HG03103 (cell line): Measurements from ENCODE around the gene GAR1.
"Not testable (repeated sequence)": the region's sequence is repeated elsewhere in the genome, so short reads cannot be mapped to it uniquely, and the experiment has no call there.

Source experiments
- ATAC-seq: cut with Tn5 transposase; IDR thresholded peaks from one replicate; pipeline ENCODE4 v1.9.1; 2021; ENCODE audit warnings: low read depth; ENCODE audit not compliant: unreplicated experiment

The GAR1 gene

GRCh38 chr4:109815151-109816081 lies at the start of gene GAR1:
TSS of gene GAR1 (plus strand) at chr4:109815762. CDS start at chr4:109816165, 403 bp downstream.
- peak; percentile 99 for ATAC-seq

GRCh38 chr4:109782092-109782491 lies 33.5 kb upstream of the GAR1 start:
- not testable (repeated sequence) for ATAC-seq

- ATAC-seq = no peak
Observed at GRCh38 chr4:109786846-109787245, 28.7 kb upstream of the GAR1 start.

GRCh38 chr4:109787807-109788206 lies 27.8 kb upstream of the GAR1 start:
- ATAC-seq = no peak

- ATAC-seq = no peak
Observed at GRCh38 chr4:109795059-109795458, 20.5 kb upstream of the GAR1 start.

- no peak for ATAC-seq
Observed at GRCh38 chr4:109798866-109799265, 16.7 kb upstream of the GAR1 start.

- ATAC-seq = no peak
Observed at GRCh38 chr4:109801099-109801789, 14.3 kb upstream of the GAR1 start.

GRCh38 chr4:109801895-109802319 lies 13.7 kb upstream of the GAR1 start, which contains the start of gene CFI:
TSS of gene CFI (minus strand) at chr4:109801999. CDS start at chr4:109801971, 28 bp downstream.
- no peak for ATAC-seq

GRCh38 chr4:109803924-109804571 lies 11.5 kb upstream of the GAR1 start:
- ATAC-seq = no peak

GRCh38 chr4:109809655-109810054 lies 5.9 kb upstream of the GAR1 start:
- no peak for ATAC-seq

- no peak for ATAC-seq
Observed at GRCh38 chr4:109810552-109811387, 4.8 kb upstream of the GAR1 start.

- no peak for ATAC-seq
Observed at GRCh38 chr4:109811707-109812106, 3.9 kb upstream of the GAR1 start.

- no peak for ATAC-seq
Observed at GRCh38 chr4:109816082-109816442, 500 bp downstream of the GAR1 start.

GRCh38 chr4:109816894-109817293 lies 1.3 kb downstream of the GAR1 start:
- ATAC-seq = no peak

GRCh38 chr4:109818268-109818667 lies 2.7 kb downstream of the GAR1 start:
- ATAC-seq = no peak

GRCh38 chr4:109820563-109820962 lies 5.0 kb downstream of the GAR1 start:
- no peak for ATAC-seq

- no peak for ATAC-seq
Observed at GRCh38 chr4:109821185-109821584, 5.6 kb downstream of the GAR1 start.

- ATAC-seq = no peak
Observed at GRCh38 chr4:109826719-109827118, 11.2 kb downstream of the GAR1 start.

GRCh38 chr4:109827672-109828071 lies 12.1 kb downstream of the GAR1 start, which contains the start of gene RRH:
TSS of gene RRH (plus strand) at chr4:109827972. CDS start at chr4:109828028, 56 bp downstream.
- ATAC-seq = no peak

GRCh38 chr4:109833756-109834155 lies 18.2 kb downstream of the GAR1 start:
- ATAC-seq = no peak
